ENCODE data around the gene FXYD5.

FXYD5 gene

DNA sequence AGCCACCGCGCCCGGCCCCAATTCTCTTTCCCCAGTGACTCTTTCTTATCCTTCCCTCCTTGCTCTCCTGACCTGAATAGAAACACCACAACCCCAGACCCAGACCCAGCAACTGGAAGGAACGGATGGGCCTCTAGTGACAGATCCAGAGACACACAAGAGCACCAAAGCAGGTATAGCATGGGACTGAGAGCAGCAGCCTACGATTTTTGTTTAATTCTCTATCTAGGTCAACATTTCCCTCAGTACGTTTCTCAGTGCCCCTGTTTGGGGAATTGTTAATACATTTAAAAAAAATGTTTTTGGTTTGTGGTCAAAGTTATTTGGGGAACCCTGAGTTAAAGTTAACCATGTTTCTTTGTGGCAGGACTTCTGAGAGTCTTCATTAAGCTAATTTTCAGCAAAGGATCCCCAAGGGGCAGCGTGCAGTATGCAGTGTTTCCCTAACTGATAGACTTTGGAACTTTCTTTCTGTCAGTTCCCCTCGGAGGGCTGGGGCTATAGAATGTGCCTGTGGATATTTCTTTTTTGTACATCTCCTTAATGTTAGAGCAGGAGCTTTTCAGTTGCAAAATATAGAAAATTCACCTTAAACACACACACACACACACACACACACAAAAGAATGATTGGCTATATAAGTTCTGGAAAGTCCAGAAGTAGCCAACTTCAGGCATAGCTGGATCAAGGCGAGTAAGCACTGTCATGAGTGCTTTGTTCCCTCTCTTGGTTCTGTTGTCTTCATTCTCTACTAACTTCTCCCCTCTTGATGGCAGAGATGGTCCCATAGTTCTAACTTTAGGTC lies 6.3 kb downstream of the FXYD5 start:
- DNase-seq = no peak

DNA sequence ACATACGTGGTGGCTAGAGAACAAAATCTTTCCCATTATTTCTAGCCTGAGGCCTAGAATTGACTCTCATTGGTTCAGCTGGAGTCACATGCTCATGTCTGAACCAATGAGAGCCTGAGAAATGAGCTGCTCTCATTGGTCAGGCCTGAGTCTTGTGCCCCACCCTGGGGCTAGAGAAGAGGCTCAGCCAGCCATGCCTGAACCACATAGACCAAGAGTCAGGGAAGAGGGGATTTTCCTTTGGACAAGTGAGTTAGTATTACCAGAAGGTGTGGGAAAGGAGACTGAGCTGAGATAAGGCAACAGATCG lies 6.9 kb downstream of the FXYD5 start:
- DNase-seq = no peak

DNA sequence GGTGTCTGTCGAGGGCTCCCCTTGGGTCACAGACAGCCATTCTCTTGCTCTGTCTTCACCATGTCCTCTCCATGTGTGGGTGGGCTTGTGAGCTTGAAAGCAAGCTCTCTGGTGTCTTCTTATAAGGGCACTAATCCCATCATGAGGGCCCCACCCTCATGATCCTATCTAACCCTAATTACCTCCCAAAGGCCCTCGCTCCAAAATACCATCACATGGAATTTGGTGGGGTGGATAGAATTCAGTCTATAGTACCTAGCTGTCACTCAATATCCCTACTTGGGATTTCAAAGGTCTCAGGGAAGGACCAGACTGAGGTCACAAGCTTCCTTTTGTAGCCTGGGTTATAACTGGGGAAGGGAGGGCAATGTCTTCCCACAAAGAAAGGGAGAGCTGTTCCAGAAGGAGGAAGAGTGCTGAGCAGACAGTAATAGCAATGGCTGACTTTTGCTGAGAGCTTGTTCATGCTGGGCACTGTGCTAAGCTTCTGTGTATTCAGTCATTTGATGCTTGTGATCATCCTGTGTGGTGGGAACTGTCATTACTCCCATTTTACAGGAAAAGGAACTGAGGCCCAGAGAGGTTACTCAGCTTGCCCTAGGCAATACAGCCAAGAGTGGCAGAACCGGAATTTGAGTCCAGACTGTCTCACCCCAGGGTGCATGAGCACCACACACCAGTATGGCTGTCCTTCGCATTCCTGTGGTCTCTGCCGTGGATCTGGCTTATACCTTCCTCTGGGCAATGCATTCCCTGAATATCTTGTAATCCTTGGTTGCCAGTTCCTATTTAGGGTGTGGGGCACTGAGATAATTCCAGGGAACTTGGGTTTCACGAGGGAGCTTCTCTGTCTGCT lies 8.2 kb downstream of the FXYD5 start:
- DNase-seq = no peak

GRCh38 chr19:35164418-35164817 lies 9.9 kb downstream of the FXYD5 start:
- no peak for DNase-seq

DNA sequence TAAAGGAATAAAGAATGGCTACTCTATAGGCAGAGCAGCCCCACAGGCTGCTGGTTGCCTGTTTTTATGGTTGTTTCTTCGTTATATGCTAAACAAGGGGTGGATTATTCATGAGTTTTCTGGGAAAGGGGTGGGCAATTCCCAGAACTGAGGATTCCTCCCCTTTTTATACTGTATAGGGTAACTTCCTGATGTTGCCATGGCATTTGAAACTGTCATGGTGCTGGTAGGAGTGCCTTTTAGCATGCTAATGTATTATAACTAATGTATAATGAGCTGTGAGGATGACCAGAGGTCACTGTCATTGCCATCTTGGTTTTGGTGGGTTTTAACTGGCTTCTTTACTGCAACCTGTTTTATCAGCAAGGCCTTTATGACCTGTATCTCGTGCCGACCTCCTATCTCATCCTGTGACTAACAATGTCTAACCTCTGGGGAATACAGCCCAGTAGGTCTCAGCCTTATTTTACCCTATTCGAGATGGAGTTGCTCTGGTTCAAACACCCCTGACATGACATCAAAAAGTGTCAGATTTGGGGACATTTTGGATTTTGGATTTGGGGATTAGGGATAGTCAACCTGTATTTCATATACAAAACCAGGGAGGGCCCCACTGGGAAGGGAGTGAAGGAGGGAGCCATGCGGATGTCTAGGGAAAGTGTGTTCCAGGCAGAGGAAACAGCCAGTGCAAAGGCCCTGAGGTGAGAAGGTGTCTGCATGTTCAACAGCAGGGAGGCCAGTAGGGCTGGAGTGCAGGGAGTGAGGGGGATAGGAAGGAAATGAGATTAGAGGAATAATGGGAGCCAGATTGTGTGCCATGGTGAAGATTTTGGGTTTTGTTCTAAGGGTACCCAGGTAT lies 10.9 kb downstream of the FXYD5 start:
- DNase-seq = no peak

GRCh38 chr19:35166100-35167063 lies 11.8 kb downstream of the FXYD5 start:
- DNase-seq = no peak

GRCh38 chr19:35167251-35168119 lies 12.9 kb downstream of the FXYD5 start:
- DNase-seq = no peak

DNA sequence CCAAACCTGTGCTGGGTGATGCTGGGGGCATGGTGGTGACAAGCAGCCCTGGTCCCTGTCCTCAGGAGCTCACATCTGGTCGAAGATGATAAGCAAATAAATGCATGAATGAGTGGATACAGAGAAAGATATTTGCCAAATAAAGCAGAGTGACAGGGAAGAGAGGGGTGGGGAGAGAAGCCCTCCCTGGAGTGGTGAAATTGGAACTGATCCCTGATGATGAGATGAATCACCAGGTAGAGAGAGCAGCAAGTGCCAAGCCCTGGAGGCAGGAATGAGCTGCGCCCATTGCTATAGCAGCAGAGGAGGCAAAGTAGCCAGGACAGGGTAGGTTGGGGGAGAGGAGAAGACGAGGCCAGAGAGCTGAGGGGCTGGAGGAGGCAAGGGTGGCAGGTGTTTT lies 13.7 kb downstream of the FXYD5 start:
- no peak for DNase-seq

GRCh38 chr19:35169221-35169995 lies 14.9 kb downstream of the FXYD5 start:
- no peak for DNase-seq

DNA sequence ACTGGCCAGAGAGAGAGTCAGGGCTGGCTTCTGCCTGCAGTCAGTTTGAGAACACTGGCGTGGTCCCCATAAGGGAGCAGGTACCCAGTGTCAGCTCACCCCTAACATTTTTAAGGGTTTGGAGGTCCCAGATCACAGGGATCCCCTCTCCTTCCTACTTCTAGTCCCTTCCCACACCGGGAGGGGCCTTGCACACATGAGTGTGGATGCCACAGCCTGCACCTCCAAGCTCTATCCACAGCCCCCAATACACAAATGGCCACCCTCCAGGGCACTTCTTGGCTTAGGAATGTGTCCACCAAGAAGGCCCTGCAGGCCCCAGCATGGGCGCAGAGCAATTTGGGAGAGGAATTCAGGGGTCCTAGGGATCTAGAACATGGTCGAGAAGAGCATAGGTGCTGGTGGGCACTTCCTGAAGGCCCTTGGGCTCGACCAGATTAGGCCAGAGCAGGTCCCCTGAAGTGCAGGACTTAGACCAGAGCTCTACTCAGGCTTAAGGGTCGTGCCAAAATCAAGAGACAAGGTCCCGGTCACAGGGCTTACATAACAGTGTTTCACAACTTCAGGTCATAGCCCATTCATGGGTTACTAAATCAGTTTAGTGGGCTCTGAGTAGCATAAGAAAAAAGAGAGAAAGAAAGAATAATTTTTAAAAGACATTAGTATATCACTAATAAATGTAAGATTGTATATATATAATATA lies 16.0 kb downstream of the FXYD5 start:
- DNase-seq = no peak

DNA sequence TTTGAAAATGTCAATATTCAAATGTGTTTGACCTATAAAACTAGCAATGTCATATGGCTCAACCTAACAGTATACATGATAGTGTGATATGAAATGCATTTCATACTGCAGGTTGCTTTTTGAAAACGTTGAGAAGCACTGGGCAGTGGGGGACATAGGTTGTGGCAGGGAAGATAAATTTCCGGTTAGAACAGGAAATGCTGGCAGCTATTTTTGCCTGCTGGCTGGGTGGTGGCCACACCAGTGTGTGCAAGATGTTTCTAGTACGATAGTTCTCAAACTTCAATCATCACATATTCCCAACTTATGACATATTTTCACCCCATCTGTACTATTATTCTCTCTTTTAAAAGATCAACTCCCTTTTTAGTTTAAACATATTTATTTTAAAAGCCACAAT lies 17.2 kb downstream of the FXYD5 start:
- DNase-seq = no peak

DNA sequence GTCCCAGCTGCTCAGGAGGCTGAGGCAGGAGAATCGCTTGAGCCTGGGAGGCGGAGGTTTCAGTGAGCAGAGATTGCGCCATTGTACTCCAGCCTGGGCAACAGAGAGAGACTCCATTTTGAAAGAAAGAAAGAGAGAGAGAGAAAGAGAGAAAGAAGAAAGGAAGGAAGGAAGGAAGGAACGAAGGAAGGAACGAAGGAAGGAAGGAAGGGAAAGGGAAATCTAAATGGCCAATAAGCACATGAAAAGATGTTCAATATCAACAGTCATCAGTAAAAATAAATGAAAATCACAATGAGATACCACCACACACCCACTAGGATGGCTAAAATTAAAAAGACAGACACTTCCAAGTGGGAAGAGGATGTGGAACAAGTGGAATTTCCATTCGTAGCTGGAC lies 19.7 kb downstream of the FXYD5 start:
- no peak for DNase-seq

- no peak for DNase-seq
These were observed 21.6 kb downstream of the FXYD5 start for GRCh38 chr19:35176181-35176570.

DNA sequence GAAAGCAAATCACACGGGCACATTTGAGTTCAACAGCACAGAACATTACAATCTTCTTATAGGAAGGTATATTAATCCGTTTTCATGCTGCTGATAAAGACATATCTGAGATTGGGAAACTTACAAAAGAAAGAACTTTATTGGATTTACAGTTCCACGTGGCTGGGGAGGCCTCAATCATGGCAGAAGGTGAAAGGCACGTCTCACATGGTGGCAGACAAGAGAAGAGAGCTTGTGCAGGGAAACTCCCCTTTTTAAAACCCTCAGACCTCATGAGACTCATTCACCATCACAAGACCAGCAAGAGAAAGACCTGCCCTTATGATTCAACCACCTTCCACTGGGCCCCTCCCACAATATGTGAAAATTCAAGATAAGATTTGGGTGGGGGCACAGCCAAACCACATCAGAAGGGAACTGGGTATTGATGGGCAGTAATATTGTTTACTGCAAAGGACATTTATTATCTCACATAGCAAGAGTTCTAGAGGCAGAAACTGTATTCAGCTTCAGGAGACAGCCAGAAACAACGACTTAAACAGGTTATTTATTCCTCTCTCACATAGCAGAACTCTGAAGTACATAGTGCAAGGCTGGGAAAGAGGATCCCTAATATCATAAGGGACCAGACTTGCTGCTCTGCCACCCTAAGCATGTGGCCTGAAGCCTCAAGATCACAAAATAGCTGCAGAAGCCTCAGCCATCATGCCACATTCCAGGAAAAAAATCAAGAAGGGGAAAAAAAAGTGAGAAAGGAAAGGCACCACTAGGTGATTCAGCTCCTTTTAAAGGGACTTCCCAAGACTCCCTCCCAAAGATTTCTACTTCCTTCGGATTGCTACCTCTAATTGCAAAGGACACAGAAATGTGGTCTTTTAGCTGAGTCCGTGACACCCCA lies 23.1 kb downstream of the FXYD5 start:
- DNase-seq = no peak

DNA sequence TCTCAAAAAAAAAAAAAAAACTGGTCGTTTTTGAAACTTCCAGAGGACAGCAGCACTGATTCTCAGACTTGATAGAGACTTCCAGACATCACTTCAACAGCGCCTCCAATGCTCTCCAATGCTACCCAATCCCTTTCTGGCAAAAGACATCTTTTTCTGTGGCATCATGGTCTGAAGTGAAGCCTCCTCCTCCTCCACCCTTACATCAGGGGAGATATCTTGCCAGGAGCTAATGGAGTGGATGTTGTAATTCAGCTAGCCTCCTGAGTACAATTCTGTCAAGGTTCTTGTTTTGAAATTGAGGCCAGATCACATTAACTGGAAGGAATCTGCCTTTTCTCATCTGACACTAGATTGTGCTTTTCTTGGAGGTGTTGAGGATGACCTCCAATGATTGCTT lies 24.2 kb downstream of the FXYD5 start:
- DNase-seq = no peak

DNA sequence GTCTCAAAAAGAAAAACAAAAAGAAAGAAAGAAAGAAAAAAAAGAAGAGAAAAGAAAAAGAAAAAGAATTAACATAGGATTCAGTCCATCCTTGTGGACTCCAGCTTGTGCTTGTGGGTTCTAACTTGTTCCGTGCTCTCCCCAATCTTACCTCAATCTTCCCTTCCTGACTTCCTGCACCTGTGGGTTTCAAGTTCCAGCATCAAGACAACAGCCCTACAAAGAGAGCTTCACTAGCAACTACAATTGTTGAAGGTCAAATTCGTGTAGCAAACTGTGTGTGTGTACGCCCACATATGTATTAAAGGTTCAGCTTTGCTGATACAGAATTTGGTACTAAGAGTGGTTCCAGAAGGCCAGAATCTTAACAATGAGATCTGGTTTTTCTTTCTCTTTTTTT lies 25.3 kb downstream of the FXYD5 start:
- DNase-seq = no peak

- no peak for DNase-seq
These were observed 26.9 kb downstream of the FXYD5 start for GRCh38 chr19:35181387-35181786.

GRCh38 chr19:35184267-35184666 lies 29.7 kb downstream of the FXYD5 start:
- no peak for DNase-seq

DNA sequence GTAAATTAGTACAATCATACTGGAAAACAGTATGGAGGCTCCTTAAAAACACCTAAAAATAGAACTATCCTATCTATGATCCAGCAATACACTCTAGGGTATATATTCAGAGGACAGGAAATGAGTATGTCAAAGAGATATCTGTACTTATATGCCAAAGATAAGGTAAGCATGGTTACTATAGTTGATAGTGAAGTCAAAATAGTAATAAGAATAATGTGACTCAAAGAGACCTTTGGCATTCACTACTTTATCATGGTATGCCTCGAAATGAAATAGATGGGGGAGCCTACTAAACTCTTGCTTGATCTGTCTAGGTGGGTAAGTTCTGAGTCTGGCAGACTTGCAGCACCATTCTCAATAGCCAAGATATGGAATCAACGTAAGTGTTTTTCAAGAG lies 30.3 kb downstream of the FXYD5 start:
- DNase-seq = no peak
